Fibroblast of lung (primary cell): Measurements from ENCODE around the gene CTDNEP1. TPM values are rescaled to one million over a fixed set of nuclear protein-coding genes. Genes with fewer than 3 reads are reported as not detected.

Experiments
- DNase-seq, 2 donors: peaks; one replicate each; pipeline versions ENCODE4 v3.0.0 to v3.0.0-alpha.2; 2010; ENCODE audit warnings: low read depth in 2 of 2
- H2AFZ ChIP-seq: 2 replicates; pipeline ENCODE4 v1.5.1; 2012; ENCODE audit warnings: low read length, control low read depth, inconsistent platforms
- H3K27ac ChIP-seq: 2 replicates; pipeline ENCODE4 v1.5.1; 2011; ENCODE audit warnings: low read length, control low read depth; ENCODE audit not compliant: insufficient read depth
- H3K27me3 ChIP-seq: 2 replicates; pipeline ENCODE4 v1.5.1; 2011; ENCODE audit warnings: mild to moderate bottlenecking, low read length; ENCODE audit not compliant: control insufficient read depth, insufficient read depth
- H3K36me3 ChIP-seq: 2 replicates; pipeline ENCODE4 v1.5.1; 2011; ENCODE audit warnings: low read length; ENCODE audit not compliant: control insufficient read depth, insufficient read depth
- H3K4me1 ChIP-seq: 2 replicates; pipeline ENCODE4 v1.5.1; 2011; ENCODE audit warnings: low read length; ENCODE audit not compliant: control insufficient read depth, insufficient read depth; ENCODE audit errors: extremely low read depth
- H3K4me2 ChIP-seq: 2 replicates; pipeline ENCODE4 v1.5.1; 2011; ENCODE audit warnings: low read length, control low read depth; ENCODE audit not compliant: insufficient read depth; ENCODE audit errors: extremely low read depth
- H3K4me3 ChIP-seq, 4 experiments: fragments of 200-600 bp in 1 of 4; sonication (generic) in 1 of 4; replicated peaks in 1 of 4; 2 replicates each; pipeline ENCODE4 v1.5.1; 2011 to 2016; ENCODE audit warnings: low read length in 4 of 4, low read depth in 3 of 4, mild to moderate bottlenecking in 3 of 4, control low read depth in 2 of 4, inconsistent platforms in 1 of 4, mixed read lengths in 1 of 4; ENCODE audit not compliant: insufficient read depth in 1 of 4; ENCODE audit errors: control extremely low read depth in 1 of 4
- H3K79me2 ChIP-seq: 2 replicates; pipeline ENCODE4 v1.5.1; 2012; ENCODE audit warnings: mild to moderate bottlenecking, low read length, inconsistent platforms; ENCODE audit not compliant: control insufficient read depth, insufficient read depth
- H3K9ac ChIP-seq: 2 replicates; pipeline ENCODE4 v1.5.1; 2011; ENCODE audit warnings: mild to moderate bottlenecking, low read length, control low read depth; ENCODE audit not compliant: insufficient read depth
- H3K9me3 ChIP-seq: 2 replicates; pipeline ENCODE4 v1.5.1; 2012; ENCODE audit warnings: low read depth, low read length; ENCODE audit not compliant: control insufficient read depth, insufficient read depth
- H4K20me1 ChIP-seq: 2 replicates; pipeline ENCODE4 v1.5.1; 2011; ENCODE audit warnings: low read length; ENCODE audit not compliant: control insufficient read depth, insufficient read depth; ENCODE audit errors: extremely low read depth
- CTCF ChIP-seq, 2 donors: IDR thresholded peaks in 1 of 2; conservative IDR thresholded peaks in 1 of 2; 1 replicate in 1 of 2; 2 replicates in 1 of 2; pipeline ENCODE4 v1.5.1; 2011 to 2012; ENCODE audit warnings: low read length in 2 of 2, control low read depth in 1 of 2, inconsistent platforms in 1 of 2, low read depth in 1 of 2, mild to moderate bottlenecking in 1 of 2
- EZH2 ChIP-seq: IDR thresholded peaks from 2 replicates; pipeline ENCODE4 v1.5.1; 2012; ENCODE audit warnings: low read length, control low read depth, mild to moderate bottlenecking; ENCODE audit errors: missing control alignments
- polyA plus RNA-seq, 2 donors: library from polyadenylated mRNA; depleted of rRNA in 1 of 2; stranded (reverse) in 1 of 2; unstranded in 1 of 2; fragments of >200 nt; gene quantifications; 2 replicates each; pipeline ENCODE4 v1.2.1, GENCODE V29; 2011 to 2012; ENCODE audit warnings: missing spikeins in 1 of 2
- total RNA-seq: library from RNA; depleted of rRNA; stranded (reverse); fragments of >200 nt; gene quantifications from 2 replicates; pipeline ENCODE4 v1.2.1, GENCODE V29; 2014

CTDNEP1 gene
- total and polyA plus RNA-seq, 2 donors (not counting 1 experiment from before 2014, with no cell fraction given), result 40.5 to 134 TPM

- Histone ChIP-seq H3K4me2 (no peak overlapping the region), H2AFZ (no peak overlapping the region), H3K27me3 (peaks cover 49% of the 10 kb centered on the region), H3K27ac (no peak overlapping the region), H3K36me3 (no peaks in the 10 kb centered on the region), H4K20me1 (no peaks in the 10 kb centered on the region), H3K4me3 (no peak overlapping the region), H3K4me1 (no peaks in the 10 kb centered on the region), H3K9ac (no peak overlapping the region), H3K9me3 (no peaks in the 10 kb centered on the region), H3K79me2 (no peaks in the 10 kb centered on the region)
- TF ChIP-seq CTCF (conservative IDR thresholded peaks at IDR 0.05 in 1 of 2, IDR thresholded peaks at IDR 0.05 in 1 of 2; ENCODE audit: low read depth in 1 of 2, low read length in 2 of 2), result no peak
- no peak for TF ChIP-seq EZH2
- DNase-seq, result no peak
Measured at GRCh38 chr17:7290166-7290565, 38.6 kb upstream of the CTDNEP1 start.

- H3K4me2 ChIP-seq, result no peak overlapping the region
- TF ChIP-seq CTCF (conservative IDR thresholded peaks at IDR 0.05 in 1 of 2, IDR thresholded peaks at IDR 0.05 in 1 of 2; ENCODE audit: low read depth in 1 of 2, low read length in 2 of 2), result no peak
- no peak for TF ChIP-seq EZH2
- no peaks in the 10 kb centered on the region for H3K4me1 ChIP-seq
- no peak overlapping the region for H3K4me3 ChIP-seq
- H3K9ac ChIP-seq, result no peak overlapping the region
- H3K36me3 ChIP-seq, result no peaks in the 10 kb centered on the region
- H3K27me3 ChIP-seq, result peaks cover 50% of the 10 kb centered on the region
- H3K9me3 ChIP-seq, result no peaks in the 10 kb centered on the region
- DNase-seq, result no peak
- H3K27ac ChIP-seq, result no peak overlapping the region
- no peaks in the 10 kb centered on the region for H3K79me2 ChIP-seq
- H2AFZ ChIP-seq, result no peak overlapping the region
- H4K20me1 ChIP-seq, result no peaks in the 10 kb centered on the region
Measured at GRCh38 chr17:7289256-7290032, 37.9 kb upstream of the CTDNEP1 start.

GRCh38 chr17:7285679-7286078 is 34.1 kb upstream of the CTDNEP1 start:
- Histone ChIP-seq H2AFZ (no peak overlapping the region), H4K20me1 (no peaks in the 10 kb centered on the region), H3K9me3 (no peaks in the 10 kb centered on the region), H3K4me1 (peaks cover 7% of the 10 kb centered on the region), H3K79me2 (no peaks in the 10 kb centered on the region), H3K9ac (no peak overlapping the region), H3K36me3 (no peaks in the 10 kb centered on the region), H3K27ac (no peak overlapping the region), H3K27me3 (peaks cover 41% of the 10 kb centered on the region), H3K4me3 (no peak overlapping the region), H3K4me2 (no peak overlapping the region)
- no peak for DNase-seq
- no peak for TF ChIP-seq EZH2
- TF ChIP-seq CTCF (conservative IDR thresholded peaks at IDR 0.05 in 1 of 2, IDR thresholded peaks at IDR 0.05 in 1 of 2; ENCODE audit: low read depth in 1 of 2, low read length in 2 of 2), result no peak
